Stimulated activated naive CD4-positive, alpha-beta T cell treated with Interleukin-2 at 50 U/mL for 16 hours (primary cell): ENCODE results near the gene MARCHF3.
A peak's percentile ranks its signal among the peaks of the same experiment; 100 is the strongest.
"Not testable (repeated sequence)": the region's sequence is repeated elsewhere in the genome, so short reads cannot be mapped to it uniquely, and the experiment has no call there.

ENCODE experiments used
- DNase-seq: peaks from one replicate; lab custom pipeline; 2025; lab: John Stamatoyannopoulos, UW

MARCHF3 gene

GRCh38 chr5:127030259-127031146 is at the start of gene MARCHF3:
MARCHF3 (minus strand) TSS chr5:127030558; CDS start chr5:126918171, 112,387 bp downstream.
- peak; percentile 89 for DNase-seq

- no peak for DNase-seq
Measured at GRCh38 chr5:127079994-127080491, 49.7 kb upstream of the MARCHF3 start.

GRCh38 chr5:127077366-127077765 is 47.0 kb upstream of the MARCHF3 start:
- no peak for DNase-seq

GRCh38 chr5:127076315-127077129 is 46.2 kb upstream of the MARCHF3 start:
- DNase-seq: no peak

GRCh38 chr5:127074466-127074865 is 44.1 kb upstream of the MARCHF3 start:
- DNase-seq: no peak

GRCh38 chr5:127072861-127073846 is 42.8 kb upstream of the MARCHF3 start, which contains the start of gene C5orf63:
C5orf63 (minus strand) TSS chr5:127073502; CDS start chr5:127058995, 14,507 bp downstream.
- DNase-seq: peak; percentile 66

- no peak for DNase-seq
Measured at GRCh38 chr5:127070243-127070642, 39.9 kb upstream of the MARCHF3 start.

GRCh38 chr5:127068493-127069214 is 38.3 kb upstream of the MARCHF3 start:
- DNase-seq: no peak

- DNase-seq: no peak
Measured at GRCh38 chr5:127066721-127067120, 36.4 kb upstream of the MARCHF3 start.

- no peak for DNase-seq
Measured at GRCh38 chr5:127064253-127064840, 34.0 kb upstream of the MARCHF3 start.

GRCh38 chr5:127063257-127063913 is 33.0 kb upstream of the MARCHF3 start:
- no peak for DNase-seq

- no peak for DNase-seq
Measured at GRCh38 chr5:127061956-127062355, 31.6 kb upstream of the MARCHF3 start.

- no peak for DNase-seq
Measured at GRCh38 chr5:127061537-127061936, 31.2 kb upstream of the MARCHF3 start.

GRCh38 chr5:127060470-127060985 is 30.2 kb upstream of the MARCHF3 start:
- DNase-seq: no peak

GRCh38 chr5:127056896-127057295 is 26.5 kb upstream of the MARCHF3 start:
- DNase-seq: no peak

GRCh38 chr5:127055880-127056653 is 25.7 kb upstream of the MARCHF3 start:
- no peak for DNase-seq

- DNase-seq: not testable (repeated sequence)
Measured at GRCh38 chr5:127053551-127053950, 23.2 kb upstream of the MARCHF3 start.

GRCh38 chr5:127053049-127053448 is 22.7 kb upstream of the MARCHF3 start:
- DNase-seq: no peak

GRCh38 chr5:127051591-127051990 is 21.2 kb upstream of the MARCHF3 start:
- DNase-seq: no peak
